Measurements from ENCODE around the gene FBXL12.

DNA sequence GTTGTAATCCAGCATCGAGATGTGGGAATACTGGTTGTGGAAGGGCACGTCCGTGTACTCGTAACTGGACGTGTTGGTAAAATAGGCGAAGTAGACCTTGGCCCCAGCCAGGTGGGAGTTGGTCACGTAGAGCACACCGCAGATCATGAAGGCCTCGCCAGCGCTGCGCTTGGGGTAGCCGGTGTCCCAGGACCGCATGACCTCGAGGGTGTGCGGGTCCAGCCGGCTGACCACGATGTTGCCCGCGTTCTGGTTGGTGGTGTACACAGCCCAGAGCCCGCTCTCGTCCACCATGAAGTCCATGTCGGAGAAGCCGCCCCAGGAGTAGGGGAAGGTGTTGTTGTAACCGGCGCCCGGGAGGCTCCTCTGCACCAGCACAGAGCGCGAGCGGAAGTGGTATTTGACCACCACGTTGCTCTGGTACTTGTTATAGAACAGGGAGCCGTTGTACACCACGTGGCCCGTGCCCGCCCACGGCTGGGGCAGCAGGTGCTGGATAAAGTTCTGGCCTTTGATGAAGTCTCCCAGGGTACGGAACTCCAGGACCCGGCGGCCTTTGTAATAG is 35.5 kb upstream of the FBXL12 start:
- TF ChIP-seq, protein P1, sequence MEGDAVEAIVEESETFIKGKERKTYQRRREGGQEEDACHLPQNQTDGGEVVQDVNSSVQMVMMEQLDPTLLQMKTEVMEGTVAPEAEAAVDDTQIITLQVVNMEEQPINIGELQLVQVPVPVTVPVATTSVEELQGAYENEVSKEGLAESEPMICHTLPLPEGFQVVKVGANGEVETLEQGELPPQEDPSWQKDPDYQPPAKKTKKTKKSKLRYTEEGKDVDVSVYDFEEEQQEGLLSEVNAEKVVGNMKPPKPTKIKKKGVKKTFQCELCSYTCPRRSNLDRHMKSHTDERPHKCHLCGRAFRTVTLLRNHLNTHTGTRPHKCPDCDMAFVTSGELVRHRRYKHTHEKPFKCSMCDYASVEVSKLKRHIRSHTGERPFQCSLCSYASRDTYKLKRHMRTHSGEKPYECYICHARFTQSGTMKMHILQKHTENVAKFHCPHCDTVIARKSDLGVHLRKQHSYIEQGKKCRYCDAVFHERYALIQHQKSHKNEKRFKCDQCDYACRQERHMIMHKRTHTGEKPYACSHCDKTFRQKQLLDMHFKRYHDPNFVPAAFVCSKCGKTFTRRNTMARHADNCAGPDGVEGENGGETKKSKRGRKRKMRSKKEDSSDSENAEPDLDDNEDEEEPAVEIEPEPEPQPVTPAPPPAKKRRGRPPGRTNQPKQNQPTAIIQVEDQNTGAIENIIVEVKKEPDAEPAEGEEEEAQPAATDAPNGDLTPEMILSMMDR (conservative IDR thresholded peaks at IDR 0.05; ENCODE audit: low read length): no peak
- no peak for TF ChIP-seq EZH2phosphoT487 (IDR thresholded peaks at IDR 0.05; ENCODE audit: borderline replicate concordance)
